GM10847 (cell line): Measurements from ENCODE around the gene POLH.

ENCODE experiments used
- POLR2A ChIP-seq: IDR thresholded peaks from 2 replicates; pipeline ENCODE4 v1.6.1; 2011; ENCODE audit not compliant: insufficient read length; ENCODE audit errors: extremely low read depth

The POLH gene

GRCh38 chr6:43624786-43625288 lies 48.9 kb downstream of the POLH start:
- TF ChIP-seq POLR2A: no peak

DNA sequence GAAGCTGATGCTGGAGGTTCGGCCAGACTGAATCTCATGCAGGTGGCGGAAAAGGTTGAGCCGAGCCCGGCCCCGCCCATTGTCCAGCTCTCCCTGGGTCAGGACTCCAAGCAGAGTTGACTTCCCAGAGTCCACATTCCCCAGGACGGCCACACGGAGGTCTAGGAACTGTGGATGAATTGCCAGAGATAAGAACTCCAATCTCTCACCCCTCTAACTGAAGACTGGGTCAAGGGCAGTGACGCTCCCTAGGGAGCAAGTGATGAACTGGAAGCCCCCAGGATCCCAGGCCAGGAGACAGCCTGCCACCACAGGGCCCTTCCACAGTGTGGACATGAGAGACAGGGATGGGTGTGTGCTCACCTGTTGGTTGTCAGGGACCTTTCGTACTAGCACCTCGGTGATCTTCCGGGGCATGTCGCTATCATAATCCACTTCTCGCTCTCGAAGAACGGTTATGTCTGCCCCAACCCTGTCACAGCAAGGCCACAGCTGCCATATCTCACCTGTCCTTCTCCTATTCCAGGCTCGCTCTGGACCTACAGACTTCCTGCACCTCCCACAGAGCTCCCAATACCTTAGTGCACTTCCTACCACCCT lies 49.5 kb downstream of the POLH start:
- TF ChIP-seq POLR2A: no peak

GRCh38 chr6:43627008-43627825 lies 51.2 kb downstream of the POLH start:
- TF ChIP-seq POLR2A: no peak

DNA sequence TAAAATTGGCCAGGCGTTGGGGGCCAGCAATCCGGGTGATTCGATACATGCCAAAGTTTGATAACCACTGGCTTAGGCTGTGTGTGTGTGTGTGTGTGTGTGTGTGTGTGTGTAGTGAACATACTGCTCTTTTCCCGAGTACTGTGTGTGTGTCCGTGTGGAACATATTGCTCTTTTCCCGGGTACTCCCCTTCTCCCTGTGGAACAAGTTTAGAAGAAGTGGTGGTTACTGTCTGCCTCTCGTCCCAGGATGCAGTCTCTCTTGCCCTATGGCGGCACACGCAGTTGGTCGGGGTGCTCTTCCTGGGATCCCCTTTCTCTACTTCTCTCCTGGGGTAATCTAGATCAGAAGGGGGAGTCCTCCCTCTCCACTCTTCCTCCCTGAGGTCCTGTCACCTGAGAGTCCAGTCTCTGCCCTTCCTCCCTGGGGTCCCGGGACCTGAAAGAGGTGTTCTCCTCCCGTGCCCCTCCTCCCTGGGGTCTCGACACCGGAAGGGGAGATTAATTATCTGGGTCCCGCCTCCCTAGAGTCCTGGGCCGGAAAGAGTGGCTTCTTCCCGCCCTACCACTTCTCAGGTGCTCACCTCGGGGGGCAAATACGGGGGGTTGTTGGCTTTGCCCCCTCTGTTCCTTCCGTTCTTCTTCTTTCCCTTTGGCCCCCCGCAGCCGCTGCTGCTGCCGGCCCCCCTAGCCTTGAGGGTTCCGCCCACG lies 52.6 kb downstream of the POLH start:
- TF ChIP-seq POLR2A: no peak

GRCh38 chr6:43629104-43629504 lies 53.1 kb downstream of the POLH start, which contains the start of gene GTPBP2:
Gene GTPBP2 (minus strand): TSS chr6:43629264. CDS start chr6:43629162, 102 bp downstream.
- TF ChIP-seq POLR2A: peak; percentile 40

DNA sequence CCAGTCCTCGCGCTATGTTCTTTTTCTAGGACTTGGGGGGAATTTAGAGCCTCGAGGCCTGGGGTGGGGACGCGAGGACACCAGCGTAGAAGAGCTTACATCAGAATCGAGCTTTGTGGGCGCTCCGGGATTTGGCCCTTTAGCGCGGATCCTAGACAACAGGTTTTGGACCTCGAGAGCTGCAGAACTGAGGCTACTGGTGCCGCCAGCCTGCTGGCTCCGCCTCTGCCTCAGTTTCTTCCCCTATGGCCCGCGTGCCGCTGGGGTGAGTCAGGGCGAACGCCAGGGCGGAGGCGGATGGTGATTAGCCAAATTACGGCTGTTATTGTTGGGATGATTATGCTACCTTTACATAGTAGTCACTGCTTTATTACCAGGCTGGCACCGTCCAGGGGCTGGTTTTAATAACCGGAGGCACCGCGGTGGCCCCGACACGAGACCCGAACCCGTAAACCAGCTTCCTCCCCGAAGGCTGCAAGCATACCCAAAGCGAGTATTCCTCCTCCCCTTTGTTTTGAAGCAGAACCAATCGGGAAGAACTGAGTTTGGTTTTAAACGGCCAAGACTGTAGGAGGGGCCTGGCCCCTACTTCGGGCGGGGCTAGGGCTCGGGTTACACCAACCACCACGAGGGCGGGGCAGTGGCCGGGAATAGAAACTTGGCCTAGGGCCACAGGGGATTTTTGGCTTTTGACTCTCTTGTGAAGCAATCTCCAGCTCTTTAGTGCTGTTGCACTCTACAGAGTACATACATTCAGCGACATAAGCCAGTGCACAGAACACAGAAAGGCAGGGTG lies 53.7 kb downstream of the POLH start:
- peak; percentile 13 for TF ChIP-seq POLR2A

DNA sequence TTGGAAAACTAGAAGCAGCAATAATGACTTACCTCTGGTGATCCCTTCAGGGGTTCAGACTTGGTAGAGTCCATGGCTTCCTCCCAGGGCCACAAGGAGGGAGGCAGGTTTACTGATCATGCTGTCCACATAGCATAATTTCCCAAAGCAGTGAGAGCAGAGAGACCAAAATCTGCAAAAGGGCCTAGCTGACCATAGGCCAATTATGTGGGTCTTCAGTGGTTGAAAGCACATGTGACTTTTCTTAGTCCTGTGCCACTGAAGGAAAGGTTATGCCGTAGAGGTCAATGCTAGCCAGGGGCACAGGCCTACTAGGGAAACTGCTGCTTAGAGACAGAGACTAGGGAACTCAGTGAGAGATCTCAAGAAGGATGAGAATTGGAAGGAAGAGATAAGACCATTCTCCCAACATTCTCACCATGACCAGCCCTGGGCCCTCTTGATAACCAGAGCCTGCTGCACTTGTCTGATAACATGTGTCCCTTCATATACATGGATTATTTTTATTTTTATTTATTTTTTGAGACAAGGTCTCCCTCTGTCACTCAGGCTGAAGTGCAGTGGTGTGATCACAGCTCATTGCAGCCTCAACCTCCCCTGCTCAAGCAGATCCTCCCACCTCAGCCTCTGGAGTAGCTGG lies 55.1 kb downstream of the POLH start:
- no peak for TF ChIP-seq POLR2A

GRCh38 chr6:43634702-43635303 lies 58.8 kb downstream of the POLH start:
- TF ChIP-seq POLR2A: no peak

DNA sequence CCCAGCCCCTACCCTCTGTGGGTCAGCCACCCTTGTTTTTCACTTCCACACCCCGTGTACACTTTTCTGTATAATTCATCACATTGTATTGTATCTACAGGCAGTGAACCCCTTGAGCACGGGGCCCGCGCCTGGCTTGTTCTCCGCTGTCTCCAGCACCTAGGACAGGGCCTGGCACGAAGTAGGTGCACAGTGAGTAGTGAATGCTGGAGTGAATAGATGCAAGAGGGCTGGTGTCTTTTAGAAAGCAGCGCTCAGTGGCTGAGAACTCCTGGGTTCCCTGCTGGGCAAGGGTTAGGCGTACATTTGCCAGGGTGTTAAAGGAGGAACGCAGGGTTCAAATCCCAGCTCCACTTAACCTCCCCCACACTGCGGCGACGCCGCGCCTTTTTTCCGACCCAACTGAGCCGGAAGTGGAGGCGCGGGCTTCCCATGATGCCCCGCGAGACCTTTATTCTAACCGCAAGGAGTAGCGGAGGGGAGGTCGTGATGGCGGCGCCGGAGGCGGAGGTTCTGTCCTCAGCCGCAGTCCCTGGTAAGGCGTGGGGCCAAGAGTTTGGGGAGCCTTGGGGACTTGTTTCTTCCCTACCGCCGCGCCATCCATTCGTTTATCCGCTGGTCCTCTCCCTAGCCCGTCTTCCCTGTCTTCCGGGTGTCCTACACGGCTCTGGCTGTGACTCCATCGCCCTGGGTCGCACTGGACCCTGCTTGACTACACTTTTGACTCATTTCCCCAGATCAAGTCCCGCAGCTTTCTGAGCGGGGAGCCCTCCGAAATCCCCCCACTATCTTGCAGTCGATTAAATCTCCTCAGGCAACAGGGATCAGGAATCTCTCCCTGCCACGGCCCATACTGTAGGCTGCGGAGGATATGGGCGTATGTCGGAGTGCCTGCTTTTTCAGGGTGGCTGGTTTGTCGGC lies 59.7 kb downstream of the POLH start, which contains the start of gene MAD2L1BP:
MAD2L1BP (plus strand) TSS at position 454 of the 921 bp plus-strand sequence; CDS start at position 490, 36 bp downstream.
- peak; percentile 89 for TF ChIP-seq POLR2A

DNA sequence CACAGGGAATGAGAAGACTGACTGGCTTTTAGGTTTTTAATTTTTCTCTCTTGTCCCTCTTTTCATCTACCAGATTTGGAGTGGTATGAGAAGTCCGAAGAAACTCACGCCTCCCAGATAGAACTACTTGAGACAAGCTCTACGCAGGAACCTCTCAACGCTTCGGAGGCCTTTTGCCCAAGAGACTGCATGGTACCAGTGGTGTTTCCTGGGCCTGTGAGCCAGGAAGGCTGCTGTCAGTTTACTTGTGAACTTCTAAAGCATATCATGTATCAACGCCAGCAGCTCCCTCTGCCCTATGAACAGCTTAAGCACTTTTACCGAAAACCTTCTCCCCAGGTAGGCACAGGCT lies 60.3 kb downstream of the POLH start:
- no peak for TF ChIP-seq POLR2A

- no peak for TF ChIP-seq POLR2A
Observed at GRCh38 chr6:43639984-43640800, 64.2 kb downstream of the POLH start.

DNA sequence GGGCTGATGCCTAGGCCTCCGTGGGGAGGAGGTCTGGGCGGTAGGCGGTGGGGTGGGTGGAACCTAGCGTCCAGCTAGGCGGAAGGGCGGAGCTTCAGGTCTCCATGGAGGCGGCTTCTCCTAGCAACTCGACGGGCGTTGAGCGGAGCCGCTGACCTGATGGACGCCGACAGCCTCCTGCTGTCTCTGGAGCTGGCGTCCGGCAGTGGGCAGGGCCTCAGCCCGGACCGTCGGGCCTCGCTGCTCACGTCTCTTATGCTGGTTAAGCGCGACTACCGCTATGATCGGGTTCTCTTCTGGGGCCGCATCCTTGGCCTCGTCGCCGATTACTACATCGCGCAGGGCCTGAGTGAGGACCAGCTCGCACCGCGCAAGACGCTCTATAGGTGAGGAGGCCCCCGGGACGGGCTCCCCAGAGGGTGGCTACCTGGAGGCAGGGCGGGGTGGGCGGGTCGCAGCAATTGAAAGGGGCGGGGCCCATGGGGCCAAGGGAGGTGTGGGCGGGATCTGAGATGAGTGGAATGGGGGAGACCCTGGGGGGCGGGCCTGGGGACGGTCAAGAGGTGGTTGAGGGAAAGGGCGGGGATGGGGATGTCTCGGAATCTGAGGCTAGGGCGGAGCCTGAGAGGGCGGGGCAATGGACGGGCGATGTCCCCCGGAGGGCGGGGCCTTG lies 69.1 kb downstream of the POLH start, which contains the start of gene RSPH9:
RSPH9 (plus strand) TSS at position 97 of the 673 bp plus-strand sequence; CDS start at position 160, 63 bp downstream.
- TF ChIP-seq POLR2A: no peak

GRCh38 chr6:43645613-43645964 lies 69.6 kb downstream of the POLH start:
- no peak for TF ChIP-seq POLR2A
